Measurements from ENCODE around the gene KAT6B.

The KAT6B gene

GRCh38 chr10:74977913-74978847 is 151.8 kb downstream of the KAT6B start:
- H3K4me1 Mint-ChIP-seq = peaks cover 42% of the 10 kb centered on the region
- H3K27ac Mint-ChIP-seq = peak overlapping the region; percentile 77
- H3K36me3 Mint-ChIP-seq = peaks cover 37% of the 10 kb centered on the region
- H3K27me3 Mint-ChIP-seq = no peaks in the 10 kb centered on the region
- no peaks in the 10 kb centered on the region for H3K9me3 Mint-ChIP-seq
- H3K4me3 Mint-ChIP-seq = peak overlapping the region; percentile 63

GRCh38 chr10:74981831-74982633 is 155.6 kb downstream of the KAT6B start:
- Mint-ChIP-seq H3K27me3 (no peaks in the 10 kb centered on the region), H3K4me3 (no peak overlapping the region), H3K9me3 (no peaks in the 10 kb centered on the region), H3K4me1 (peaks cover 19% of the 10 kb centered on the region), H3K27ac (peak overlapping the region; percentile 41), H3K36me3 (peaks cover 25% of the 10 kb centered on the region)

- Mint-ChIP-seq H3K36me3 (peaks cover 25% of the 10 kb centered on the region), H3K4me1 (peaks cover 13% of the 10 kb centered on the region), H3K27ac (no peak overlapping the region)
Measured at GRCh38 chr10:74982634-74982982, 156.2 kb downstream of the KAT6B start.

GRCh38 chr10:74983383-74983782 is 157.0 kb downstream of the KAT6B start:
- H3K9me3 Mint-ChIP-seq = no peaks in the 10 kb centered on the region
- H3K4me3 Mint-ChIP-seq = no peak overlapping the region
- H3K4me1 Mint-ChIP-seq = peaks cover 6% of the 10 kb centered on the region
- H3K36me3 Mint-ChIP-seq = peaks cover 22% of the 10 kb centered on the region
- no peaks in the 10 kb centered on the region for H3K27me3 Mint-ChIP-seq
- no peak overlapping the region for H3K27ac Mint-ChIP-seq

More at GRCh38 chr10:74982634-74982982, 156.2 kb downstream of the KAT6B start:
- no peaks in the 10 kb centered on the region for H3K27me3 Mint-ChIP-seq
- no peak overlapping the region for H3K4me3 Mint-ChIP-seq
- H3K9me3 Mint-ChIP-seq = no peaks in the 10 kb centered on the region

- Mint-ChIP-seq H3K27me3 (no peaks in the 10 kb centered on the region), H3K9me3 (no peaks in the 10 kb centered on the region), H3K4me1 (peaks cover 10% of the 10 kb centered on the region), H3K4me3 (no peak overlapping the region), H3K36me3 (peaks cover 21% of the 10 kb centered on the region), H3K27ac (no peak overlapping the region)
Measured at GRCh38 chr10:74987339-74988053, 161.1 kb downstream of the KAT6B start.

- H3K4me3 Mint-ChIP-seq = no peak overlapping the region
- H3K27me3 Mint-ChIP-seq = no peaks in the 10 kb centered on the region
- no peak overlapping the region for H3K27ac Mint-ChIP-seq
- peaks cover 21% of the 10 kb centered on the region for H3K36me3 Mint-ChIP-seq
- peaks cover 10% of the 10 kb centered on the region for H3K4me1 Mint-ChIP-seq
- H3K9me3 Mint-ChIP-seq = no peaks in the 10 kb centered on the region
Measured at GRCh38 chr10:74988054-74988775, 161.8 kb downstream of the KAT6B start.

GRCh38 chr10:74988832-74989561 is 162.6 kb downstream of the KAT6B start:
- peaks cover 10% of the 10 kb centered on the region for H3K4me1 Mint-ChIP-seq

GRCh38 chr10:74991435-74991834 is 165.0 kb downstream of the KAT6B start:
- no peak overlapping the region for H3K27ac Mint-ChIP-seq
- H3K36me3 Mint-ChIP-seq = peaks cover 27% of the 10 kb centered on the region
- no peak overlapping the region for H3K4me3 Mint-ChIP-seq
- H3K4me1 Mint-ChIP-seq = peaks cover 10% of the 10 kb centered on the region
- no peaks in the 10 kb centered on the region for H3K27me3 Mint-ChIP-seq
- H3K9me3 Mint-ChIP-seq = no peaks in the 10 kb centered on the region

More at GRCh38 chr10:74988832-74989561, 162.6 kb downstream of the KAT6B start:
- Mint-ChIP-seq H3K9me3 (no peaks in the 10 kb centered on the region), H3K27ac (no peak overlapping the region), H3K4me3 (no peak overlapping the region), H3K27me3 (no peaks in the 10 kb centered on the region), H3K36me3 (peaks cover 22% of the 10 kb centered on the region)

- Mint-ChIP-seq H3K36me3 (peaks cover 25% of the 10 kb centered on the region), H3K27me3 (no peaks in the 10 kb centered on the region), H3K27ac (no peak overlapping the region), H3K4me1 (peaks cover 10% of the 10 kb centered on the region), H3K9me3 (no peaks in the 10 kb centered on the region), H3K4me3 (no peak overlapping the region)
Measured at GRCh38 chr10:74992068-74992467, 165.7 kb downstream of the KAT6B start.

- no peak overlapping the region for H3K4me3 Mint-ChIP-seq
- no peak overlapping the region for H3K27ac Mint-ChIP-seq
- no peaks in the 10 kb centered on the region for H3K9me3 Mint-ChIP-seq
- H3K36me3 Mint-ChIP-seq = peaks cover 27% of the 10 kb centered on the region
- H3K4me1 Mint-ChIP-seq = peaks cover 10% of the 10 kb centered on the region
- no peaks in the 10 kb centered on the region for H3K27me3 Mint-ChIP-seq
Measured at GRCh38 chr10:74993649-74994048, 167.2 kb downstream of the KAT6B start.

GRCh38 chr10:74994854-74995253 is 168.5 kb downstream of the KAT6B start:
- peaks cover 10% of the 10 kb centered on the region for H3K4me1 Mint-ChIP-seq
- no peak overlapping the region for H3K4me3 Mint-ChIP-seq
- no peaks in the 10 kb centered on the region for H3K9me3 Mint-ChIP-seq
- H3K27ac Mint-ChIP-seq = no peak overlapping the region
- peaks cover 29% of the 10 kb centered on the region for H3K36me3 Mint-ChIP-seq
- H3K27me3 Mint-ChIP-seq = no peaks in the 10 kb centered on the region

GRCh38 chr10:74995806-74996205 is 169.4 kb downstream of the KAT6B start:
- H3K36me3 Mint-ChIP-seq = peaks cover 25% of the 10 kb centered on the region
- H3K4me1 Mint-ChIP-seq = peaks cover 14% of the 10 kb centered on the region
- H3K27ac Mint-ChIP-seq = no peak overlapping the region

GRCh38 chr10:74997163-74997562 is 170.8 kb downstream of the KAT6B start:
- Mint-ChIP-seq H3K27ac (no peak overlapping the region), H3K4me1 (peaks cover 12% of the 10 kb centered on the region), H3K4me3 (no peak overlapping the region), H3K36me3 (peaks cover 21% of the 10 kb centered on the region), H3K27me3 (no peaks in the 10 kb centered on the region), H3K9me3 (no peaks in the 10 kb centered on the region)

More at GRCh38 chr10:74995806-74996205, 169.4 kb downstream of the KAT6B start:
- no peaks in the 10 kb centered on the region for H3K9me3 Mint-ChIP-seq
- H3K4me3 Mint-ChIP-seq = no peak overlapping the region
- no peaks in the 10 kb centered on the region for H3K27me3 Mint-ChIP-seq

GRCh38 chr10:75000748-75001321 is 174.4 kb downstream of the KAT6B start:
- no peaks in the 10 kb centered on the region for H3K9me3 Mint-ChIP-seq
- H3K36me3 Mint-ChIP-seq = peaks cover 16% of the 10 kb centered on the region
- H3K27me3 Mint-ChIP-seq = no peaks in the 10 kb centered on the region
- H3K4me3 Mint-ChIP-seq = no peak overlapping the region
- H3K4me1 Mint-ChIP-seq = peaks cover 12% of the 10 kb centered on the region
- no peak overlapping the region for H3K27ac Mint-ChIP-seq
